A673 (cell line): ENCODE results near the gene ATP1A1. TPM values are rescaled to one million over a fixed set of nuclear protein-coding genes. Genes with fewer than 3 reads are reported as not detected.

Experiments
- BruUV-seq: library from RNA; stranded (reverse); fragments of 400-500 nt; replicated peaks from 2 replicates; lab custom pipeline; 2021; lab: Mats Ljungman, UMichigan
- CTCF ChIA-PET: fragments of 300-600 bp; sonication (Branson Sonifier 250); formaldehyde crosslinking; loops from one replicate; lab custom pipeline; 2022; ENCODE audit warnings: antibody characterized with exemption; lab: Charles Lee
- POLR2A ChIA-PET: fragments of 300-600 bp; sonication (Branson Sonifier 250); formaldehyde crosslinking; loops from one replicate; lab custom pipeline; 2022; ENCODE audit warnings: antibody characterized with exemption; ENCODE audit not compliant: low non-redundant PET; lab: Charles Lee
- DNase-seq: peaks from one replicate; pipeline ENCODE4 v3.0.0-alpha.2; 2015; ENCODE audit warnings: low spot score
- H3K27ac ChIP-seq: fragments of 200-600 bp; sonication (generic); 2 replicates; pipeline ENCODE4 v1.5.1; 2016; ENCODE audit warnings: mixed run types, low read depth, mild to moderate bottlenecking, mixed read lengths, antibody characterized with exemption, low read length; ENCODE audit not compliant: poor library complexity, severe bottlenecking
- H3K27me3 ChIP-seq: fragments of 200-600 bp; sonication (generic); replicated peaks from 2 replicates; pipeline ENCODE4 v1.6.1; 2017; ENCODE audit warnings: mixed run types, low read depth, mild to moderate bottlenecking, mixed read lengths, antibody characterized with exemption, low read length; ENCODE audit not compliant: insufficient read depth, poor library complexity
- H3K36me3 ChIP-seq: fragments of 200-600 bp; sonication (generic); 2 replicates; pipeline ENCODE4 v1.6.1; 2016; ENCODE audit warnings: mixed run types, mild to moderate bottlenecking, mixed read lengths, antibody characterized with exemption, low read length; ENCODE audit not compliant: insufficient read depth, poor library complexity, severe bottlenecking
- H3K4me1 ChIP-seq: fragments of 200-600 bp; sonication (generic); 2 replicates; pipeline ENCODE4 v1.6.1; 2017; ENCODE audit warnings: mixed run types, mild to moderate bottlenecking, mixed read lengths, antibody characterized with exemption, low read length; ENCODE audit not compliant: insufficient read depth, poor library complexity, severe bottlenecking
- H3K4me3 ChIP-seq: fragments of 200-600 bp; sonication (generic); 2 replicates; pipeline ENCODE4 v1.5.1; 2016; ENCODE audit warnings: low read depth, mixed run types, mild to moderate bottlenecking, mixed read lengths, low read length; ENCODE audit not compliant: poor library complexity, severe bottlenecking
- H3K9me3 ChIP-seq: fragments of 200-600 bp; sonication (generic); 2 replicates; pipeline ENCODE4 v1.6.1; 2016; ENCODE audit warnings: mixed run types, low read depth, mild to moderate bottlenecking, mixed read lengths, antibody characterized with exemption, low read length; ENCODE audit not compliant: poor library complexity, severe bottlenecking
- CTCF ChIP-seq: fragments of 300-800, 200-600 bp; sonication (generic); conservative IDR thresholded peaks from 2 replicates; pipeline ENCODE4 v1.5.1; 2017; ENCODE audit warnings: low read depth, mild to moderate bottlenecking, antibody characterized with exemption, low read length, moderate library complexity, mixed read lengths
- EZH2 ChIP-seq: fragments of 200-600 bp; sonication (generic); IDR thresholded peaks from 2 replicates; pipeline ENCODE4 v1.6.1; 2017; ENCODE audit warnings: borderline replicate concordance, low read depth, mild to moderate bottlenecking, mixed read lengths, antibody characterized with exemption, low read length; ENCODE audit not compliant: poor library complexity, severe bottlenecking
- intact Hi-C: fragments of 100-400 bp; cut with micrococcal nuclease; formaldehyde crosslinking; loops from one replicate; pipeline ENCODE4 v1.10.0; 2022; ENCODE audit not compliant: unreplicated experiment
- total RNA-seq: library from RNA; stranded (reverse); gene quantifications from 2 replicates; pipeline ENCODE4 v1.2.3, GENCODE V29; 2021

Gene ATP1A1
- total RNA-seq, 1 experiment from 2014 or later = 1,420 TPM

GRCh38 chr1:116401646-116402176 is 28.7 kb downstream of the ATP1A1 start:
- TF ChIP-seq EZH2 (no peak), CTCF (no peak)
- Histone ChIP-seq H3K27me3 (no peaks in the 10 kb centered on the region), H3K36me3 (peaks cover 100% of the 10 kb centered on the region), H3K4me3 (no peak overlapping the region), H3K4me1 (peaks cover 8% of the 10 kb centered on the region), H3K9me3 (no peaks in the 10 kb centered on the region), H3K27ac (peak overlapping the region; percentile 57)
- ChIA-PET CTCF (interaction anchor here (2.6 kb wide), 1 partner anchor 84 kb away, joined by 8 read pairs; no protein-coding TSS in a partner anchor), POLR2A (interaction anchor here (0.5 to 0.6 kb wide), 2 partner anchors 14 to 16 kb away, joined by 3 to 7 read pairs; no protein-coding TSS in a partner anchor)
- BruUV-seq = no TSS peak
- intact Hi-C loops = no loop called here
- DNase-seq = no peak

GRCh38 chr1:116402333-116402732 is 29.3 kb downstream of the ATP1A1 start:
- H3K4me1 ChIP-seq = peaks cover 14% of the 10 kb centered on the region
- CTCF ChIA-PET = interaction anchor here (2.6 kb wide), 1 partner anchor 83 kb away, joined by 8 read pairs; no protein-coding TSS in a partner anchor

GRCh38 chr1:116403496-116404136 is 30.6 kb downstream of the ATP1A1 start:
- H3K4me1 ChIP-seq = peaks cover 24% of the 10 kb centered on the region
- H3K36me3 ChIP-seq = peaks cover 100% of the 10 kb centered on the region
- H3K27ac ChIP-seq = peak overlapping the region; percentile 57
- H3K27me3 ChIP-seq = no peaks in the 10 kb centered on the region
- no peak overlapping the region for H3K4me3 ChIP-seq
- no peak for DNase-seq
- TF ChIP-seq EZH2 (no peak), CTCF (no peak)
- CTCF ChIA-PET = interaction anchor here (1.0 to 2.6 kb wide), 2 partner anchors 82 kb away, joined by 4 to 8 read pairs; no protein-coding TSS in a partner anchor
- no peaks in the 10 kb centered on the region for H3K9me3 ChIP-seq
- BruUV-seq = no TSS peak
- POLR2A ChIA-PET = interaction anchor here (0.6 kb wide), 2 partner anchors 13 to 15 kb away, joined by 5 to 8 read pairs; no protein-coding TSS in a partner anchor
- intact Hi-C loops = no loop called here

More at GRCh38 chr1:116402333-116402732, 29.3 kb downstream of the ATP1A1 start:
- H3K9me3 ChIP-seq = no peaks in the 10 kb centered on the region
- peak overlapping the region; percentile 57 for H3K27ac ChIP-seq
- intact Hi-C loops = no loop called here
- no TSS peak for BruUV-seq
- POLR2A ChIA-PET = interaction anchor here (0.6 kb wide), 1 partner anchor 14 kb away, joined by 3 read pairs; no protein-coding TSS in a partner anchor
- no peak for DNase-seq
- no peak overlapping the region for H3K4me3 ChIP-seq
- no peaks in the 10 kb centered on the region for H3K27me3 ChIP-seq
- no peak for TF ChIP-seq EZH2
- TF ChIP-seq CTCF = no peak
- H3K36me3 ChIP-seq = peaks cover 100% of the 10 kb centered on the region
